GM18867 (cell line): ENCODE data around the gene WNT16.
"Not testable (repeated sequence)": the region's sequence is repeated elsewhere in the genome, so short reads cannot be mapped to it uniquely, and the experiment has no call there.

Source experiments
- ATAC-seq: cut with Tn5 transposase; IDR thresholded peaks from one replicate; pipeline ENCODE4 v1.9.1; 2021; ENCODE audit warnings: mild to moderate bottlenecking, moderate library complexity; ENCODE audit not compliant: unreplicated experiment

The WNT16 gene

GRCh38 chr7:121328508-121329190, at the start of gene WNT16:
WNT16 (plus strand) TSS chr7:121329000; CDS start chr7:121329293, 293 bp downstream.
- ATAC-seq, result peak; percentile 73

GRCh38 chr7:121279060-121279620, 49.7 kb upstream of the WNT16 start:
- no peak for ATAC-seq

GRCh38 chr7:121279822-121280221, 49.0 kb upstream of the WNT16 start:
- ATAC-seq, result no peak

- ATAC-seq, result no peak
These were observed 48.1 kb upstream of the WNT16 start for GRCh38 chr7:121280656-121281055.

- ATAC-seq, result no peak
These were observed 46.7 kb upstream of the WNT16 start for GRCh38 chr7:121282129-121282528.

- ATAC-seq, result no peak
These were observed 43.6 kb upstream of the WNT16 start for GRCh38 chr7:121285066-121285667.

GRCh38 chr7:121286186-121286585, 42.6 kb upstream of the WNT16 start:
- ATAC-seq, result no peak

GRCh38 chr7:121286742-121287734, 41.8 kb upstream of the WNT16 start:
- ATAC-seq, result no peak

GRCh38 chr7:121288894-121289293, 39.9 kb upstream of the WNT16 start:
- ATAC-seq, result no peak

GRCh38 chr7:121289930-121290329, 38.9 kb upstream of the WNT16 start:
- not testable (repeated sequence) for ATAC-seq

GRCh38 chr7:121294448-121294992, 34.3 kb upstream of the WNT16 start:
- no peak for ATAC-seq

- ATAC-seq, result no peak
These were observed 31.0 kb upstream of the WNT16 start for GRCh38 chr7:121297843-121298242.

- ATAC-seq, result no peak
These were observed 30.0 kb upstream of the WNT16 start for GRCh38 chr7:121298831-121299239.

GRCh38 chr7:121300685-121301420, 27.9 kb upstream of the WNT16 start:
- no peak for ATAC-seq

GRCh38 chr7:121301446-121302213, 27.2 kb upstream of the WNT16 start:
- ATAC-seq, result no peak

- ATAC-seq, result peak; percentile 95
These were observed 26.5 kb upstream of the WNT16 start for GRCh38 chr7:121302214-121302745.

- ATAC-seq, result no peak
These were observed 25.2 kb upstream of the WNT16 start for GRCh38 chr7:121303422-121304101.

GRCh38 chr7:121304102-121304658, 24.6 kb upstream of the WNT16 start:
- ATAC-seq, result no peak
